ENCODE measurements around the gene LRRTM2. TPM values are rescaled to one million over a fixed set of nuclear protein-coding genes. Genes with fewer than 3 reads are reported as not detected.
"Not testable (repeated sequence)": the region's sequence is repeated elsewhere in the genome, so short reads cannot be mapped to it uniquely, and the experiment has no call there.

Gene LRRTM2, protein sequence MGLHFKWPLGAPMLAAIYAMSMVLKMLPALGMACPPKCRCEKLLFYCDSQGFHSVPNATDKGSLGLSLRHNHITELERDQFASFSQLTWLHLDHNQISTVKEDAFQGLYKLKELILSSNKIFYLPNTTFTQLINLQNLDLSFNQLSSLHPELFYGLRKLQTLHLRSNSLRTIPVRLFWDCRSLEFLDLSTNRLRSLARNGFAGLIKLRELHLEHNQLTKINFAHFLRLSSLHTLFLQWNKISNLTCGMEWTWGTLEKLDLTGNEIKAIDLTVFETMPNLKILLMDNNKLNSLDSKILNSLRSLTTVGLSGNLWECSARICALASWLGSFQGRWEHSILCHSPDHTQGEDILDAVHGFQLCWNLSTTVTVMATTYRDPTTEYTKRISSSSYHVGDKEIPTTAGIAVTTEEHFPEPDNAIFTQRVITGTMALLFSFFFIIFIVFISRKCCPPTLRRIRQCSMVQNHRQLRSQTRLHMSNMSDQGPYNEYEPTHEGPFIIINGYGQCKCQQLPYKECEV
- total RNA-seq (ENCODE audit: low replicate concordance), result not detected in 2 replicates

DNA sequence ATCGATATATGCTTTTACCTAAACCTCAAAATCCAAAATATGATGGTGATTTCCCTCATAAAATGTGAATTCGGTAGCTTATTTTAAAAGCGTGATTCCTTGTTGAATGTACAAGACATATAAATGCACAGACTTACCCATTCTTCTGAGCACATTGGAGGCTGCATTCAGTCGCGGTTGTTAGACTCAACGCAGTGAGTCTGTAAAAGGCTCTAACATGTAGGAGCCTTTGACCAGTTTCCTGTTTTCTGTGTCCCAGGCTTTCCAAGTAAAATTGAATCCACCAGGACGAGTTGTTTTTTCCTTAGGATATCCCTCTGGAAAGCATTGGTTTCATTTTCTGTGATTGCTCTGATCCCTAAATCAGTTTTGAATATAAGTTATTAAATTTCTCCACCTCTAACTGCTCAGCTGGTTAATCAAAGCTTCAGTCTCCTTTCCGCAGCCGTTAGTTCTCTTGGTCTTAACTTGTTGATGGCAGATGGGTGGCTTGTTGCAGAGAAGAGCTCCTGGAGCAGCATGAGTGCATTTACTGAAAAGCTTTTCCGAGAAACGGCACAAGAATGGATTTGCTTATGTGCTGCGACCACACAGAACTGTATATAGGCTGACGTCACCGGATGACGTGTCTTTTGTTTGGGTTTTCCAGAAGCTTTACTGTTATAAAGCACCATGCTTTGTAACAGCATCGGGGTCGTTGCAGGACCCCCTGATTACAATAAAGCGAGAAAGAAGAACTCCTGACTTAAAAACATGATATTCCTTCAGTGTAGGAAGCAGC, at the start of gene LRRTM2:
LRRTM2 (minus strand) TSS at position 565 of the 781 bp plus-strand sequence; CDS start at position 141, 424 bp downstream.
- Histone ChIP-seq H3K9me3 (ENCODE audit: low read depth) (no peaks in the 10 kb centered on the region), H3K4me2 (no peak within 1 kb of the TSS), H3K79me2 (ENCODE audit: low read depth) (peaks cover 92% of the 10 kb centered on the region), H3K4me1 (peaks cover 58% of the 10 kb centered on the region), H3K4me3 (no peak within 1 kb of the TSS), H3F3A (ENCODE audit: low read depth) (peaks cover 25% of the 10 kb centered on the region), H3K27me3 (no peaks in the 10 kb centered on the region), H3K36me3 (no peaks in the 10 kb centered on the region), H3K9ac (no peak within 1 kb of the TSS), H3K27ac (no peak within 1 kb of the TSS), H2AFZ (replicated peaks) (no peak within 1 kb of the TSS), H4K20me1 (ENCODE audit: low read depth) (peaks cover 62% of the 10 kb centered on the region)
- peak; percentile 25 for DNase-seq (ENCODE audit: low spot score)
- Mint-ChIP-seq H3K9me3 (no peaks in the 10 kb centered on the region), H3K27ac (peak within 1 kb of the TSS; percentile 97), H3K36me3 (peaks cover 6% of the 10 kb centered on the region), H3K4me3 (peak within 1 kb of the TSS; percentile 77), H3K4me1 (peaks cover 60% of the 10 kb centered on the region), H3K27me3 (ENCODE audit: insufficient read depth, low read depth) (peaks cover 6% of the 10 kb centered on the region)
- TF ChIP-seq EZH2 (IDR thresholded peaks at IDR 0.05) (no peak), EZH2phosphoT487 (IDR thresholded peaks at IDR 0.05) (no peak)
- TF ChIP-seq, protein P1, sequence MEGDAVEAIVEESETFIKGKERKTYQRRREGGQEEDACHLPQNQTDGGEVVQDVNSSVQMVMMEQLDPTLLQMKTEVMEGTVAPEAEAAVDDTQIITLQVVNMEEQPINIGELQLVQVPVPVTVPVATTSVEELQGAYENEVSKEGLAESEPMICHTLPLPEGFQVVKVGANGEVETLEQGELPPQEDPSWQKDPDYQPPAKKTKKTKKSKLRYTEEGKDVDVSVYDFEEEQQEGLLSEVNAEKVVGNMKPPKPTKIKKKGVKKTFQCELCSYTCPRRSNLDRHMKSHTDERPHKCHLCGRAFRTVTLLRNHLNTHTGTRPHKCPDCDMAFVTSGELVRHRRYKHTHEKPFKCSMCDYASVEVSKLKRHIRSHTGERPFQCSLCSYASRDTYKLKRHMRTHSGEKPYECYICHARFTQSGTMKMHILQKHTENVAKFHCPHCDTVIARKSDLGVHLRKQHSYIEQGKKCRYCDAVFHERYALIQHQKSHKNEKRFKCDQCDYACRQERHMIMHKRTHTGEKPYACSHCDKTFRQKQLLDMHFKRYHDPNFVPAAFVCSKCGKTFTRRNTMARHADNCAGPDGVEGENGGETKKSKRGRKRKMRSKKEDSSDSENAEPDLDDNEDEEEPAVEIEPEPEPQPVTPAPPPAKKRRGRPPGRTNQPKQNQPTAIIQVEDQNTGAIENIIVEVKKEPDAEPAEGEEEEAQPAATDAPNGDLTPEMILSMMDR (IDR thresholded peaks at IDR 0.05), result no peak

- Mint-ChIP-seq H3K4me3 (no peak overlapping the region), H3K36me3 (peaks cover 44% of the 10 kb centered on the region), H3K4me1 (peaks cover 15% of the 10 kb centered on the region), H3K27me3 (ENCODE audit: insufficient read depth, low read depth) (no peaks in the 10 kb centered on the region), H3K27ac (peak overlapping the region; percentile 78), H3K9me3 (no peaks in the 10 kb centered on the region)
- Histone ChIP-seq H3K36me3 (peaks cover 4% of the 10 kb centered on the region), H3K79me2 (ENCODE audit: low read depth) (peaks cover 4% of the 10 kb centered on the region), H3K27ac (no peak overlapping the region), H2AFZ (replicated peaks) (no peak overlapping the region), H3K4me2 (no peak overlapping the region), H4K20me1 (ENCODE audit: low read depth) (peaks cover 20% of the 10 kb centered on the region), H3K4me3 (no peak overlapping the region), H3K9me3 (ENCODE audit: low read depth) (no peaks in the 10 kb centered on the region), H3F3A (ENCODE audit: low read depth) (peaks cover 13% of the 10 kb centered on the region), H3K9ac (no peak overlapping the region), H3K4me1 (no peaks in the 10 kb centered on the region), H3K27me3 (no peaks in the 10 kb centered on the region)
- TF ChIP-seq EZH2phosphoT487 (IDR thresholded peaks at IDR 0.05) (no peak), EZH2 (IDR thresholded peaks at IDR 0.05) (no peak)
- TF ChIP-seq, protein P1 (IDR thresholded peaks at IDR 0.05), result no peak
- DNase-seq (ENCODE audit: low spot score), result no peak
Measured at GRCh38 chr5:138922494-138922893, 47.4 kb upstream of the LRRTM2 start.

- not testable (repeated sequence) for DNase-seq (ENCODE audit: low spot score); H3K4me2 ChIP-seq; H3K36me3 ChIP-seq; H3K4me1 ChIP-seq; H3K79me2 ChIP-seq (ENCODE audit: low read depth); H3K4me3 Mint-ChIP-seq; H2AFZ ChIP-seq (replicated peaks); H3K9me3 Mint-ChIP-seq; H3K27ac Mint-ChIP-seq; H3K9me3 ChIP-seq (ENCODE audit: low read depth); H3K27me3 Mint-ChIP-seq (ENCODE audit: insufficient read depth, low read depth); H3K9ac ChIP-seq; H3K27ac ChIP-seq; H3K27me3 ChIP-seq; H3K4me3 ChIP-seq
- Mint-ChIP-seq H3K4me1 (peaks cover 11% of the 10 kb centered on the region), H3K36me3 (peaks cover 35% of the 10 kb centered on the region)
- H3F3A ChIP-seq (ENCODE audit: low read depth), result peaks cover 13% of the 10 kb centered on the region
- peaks cover 20% of the 10 kb centered on the region for H4K20me1 ChIP-seq (ENCODE audit: low read depth)
Measured at GRCh38 chr5:138921362-138921761, 46.2 kb upstream of the LRRTM2 start.

Measured in neural progenitor cell (in vitro differentiated cells).